G401 (cell line): ENCODE measurements around the gene MCM3. TPM values are rescaled to one million over a fixed set of nuclear protein-coding genes. Genes with fewer than 3 reads are reported as not detected.
A peak's percentile ranks its signal among the peaks of the same experiment; 100 is the strongest.

Source experiments
- DNase-seq: peaks from one replicate; pipeline ENCODE4 v3.0.0-alpha.2; 2015; ENCODE audit warnings: low spot score
- in situ Hi-C: cut with HindIII; loops from 2 replicates; pipeline ENCODE4 v1.10.0; 2016; ENCODE audit warnings: low sequenced_read_pairs, mixed read lengths
- total RNA-seq: library from RNA; depleted of rRNA; stranded (reverse); fragments of >200 nt; shearing (Covaris generic); gene quantifications from 2 replicates; pipeline ENCODE4 v1.2.3, GENCODE V29; 2014

The MCM3 gene
- total RNA-seq, 1 experiment from 2014 or later, result 392 TPM

DNA sequence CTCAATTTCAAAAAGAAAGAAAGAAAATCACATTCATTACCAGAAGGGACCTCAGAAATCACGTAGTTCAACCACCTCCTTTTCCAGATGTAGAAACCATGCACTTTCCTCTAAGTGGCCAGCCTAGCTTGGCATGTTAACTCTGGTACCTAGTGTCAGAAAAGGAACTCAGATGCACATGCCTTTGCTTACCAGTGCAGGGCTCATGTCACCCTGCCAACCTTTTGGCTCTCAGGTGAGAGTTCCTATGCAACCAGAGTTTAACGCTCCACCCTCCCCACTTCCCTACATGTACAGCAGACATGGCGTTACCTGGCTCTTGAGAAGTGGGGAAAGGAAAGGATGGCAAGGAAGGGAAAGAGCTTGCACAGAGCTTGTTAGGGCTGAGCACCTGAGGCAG lies 23.9 kb downstream of the MCM3 start:
- in situ Hi-C loops, result no loop called here

DNA sequence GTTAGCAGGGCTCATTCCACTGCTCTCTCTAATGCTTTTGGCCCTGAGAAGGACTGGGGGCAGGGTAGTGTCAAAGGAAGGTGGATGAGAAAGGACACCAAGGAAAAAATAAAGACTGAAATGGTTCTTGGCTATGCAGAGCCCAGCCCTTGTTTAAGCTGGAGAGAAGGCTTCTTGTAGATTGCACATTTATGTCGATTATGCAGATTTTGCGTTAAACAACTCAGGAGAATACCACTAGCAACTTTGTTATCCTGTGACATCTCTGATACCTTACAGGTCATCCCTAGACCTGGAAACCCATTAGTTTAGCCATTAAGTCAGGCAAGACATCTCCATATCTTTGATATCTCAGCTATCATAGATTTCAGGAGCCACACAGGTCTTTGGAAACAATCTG lies 29.1 kb downstream of the MCM3 start:
- in situ Hi-C loops, result no loop called here
- no peak for DNase-seq

More for the DNA sequence above, 23.9 kb downstream of the MCM3 start:
- no peak for DNase-seq

DNA sequence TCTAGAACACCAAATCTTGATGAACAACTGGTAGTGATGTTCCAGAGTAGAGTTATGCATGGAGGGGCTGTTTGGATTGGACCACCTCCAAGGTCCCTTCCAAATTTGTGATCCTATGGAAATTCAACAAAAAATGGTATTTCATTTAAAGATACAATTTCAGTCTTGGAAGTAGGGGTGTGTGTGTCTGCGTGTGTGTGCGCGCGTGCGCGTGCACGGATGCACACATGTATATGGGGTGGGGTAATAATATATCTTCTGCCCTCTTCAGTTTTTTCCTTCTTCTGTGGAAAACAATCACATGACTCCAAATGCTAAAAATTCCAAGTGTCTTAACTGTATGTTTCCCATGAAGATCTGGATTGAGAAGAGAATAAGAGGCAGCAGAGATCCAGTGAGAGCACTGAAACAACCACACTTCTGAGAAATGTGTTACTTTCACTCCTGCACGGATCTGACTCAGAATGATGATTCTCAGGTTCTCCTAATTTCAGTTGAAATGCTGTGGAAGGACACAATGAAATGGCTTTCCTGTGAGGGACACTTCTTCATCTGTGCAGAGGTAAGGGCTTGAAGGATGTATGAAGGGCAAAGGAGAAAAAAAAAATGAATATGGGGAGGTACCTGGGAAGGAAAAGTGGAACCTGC lies 29.7 kb downstream of the MCM3 start:
- in situ Hi-C loops, result no loop called here
- DNase-seq, result no peak

DNA sequence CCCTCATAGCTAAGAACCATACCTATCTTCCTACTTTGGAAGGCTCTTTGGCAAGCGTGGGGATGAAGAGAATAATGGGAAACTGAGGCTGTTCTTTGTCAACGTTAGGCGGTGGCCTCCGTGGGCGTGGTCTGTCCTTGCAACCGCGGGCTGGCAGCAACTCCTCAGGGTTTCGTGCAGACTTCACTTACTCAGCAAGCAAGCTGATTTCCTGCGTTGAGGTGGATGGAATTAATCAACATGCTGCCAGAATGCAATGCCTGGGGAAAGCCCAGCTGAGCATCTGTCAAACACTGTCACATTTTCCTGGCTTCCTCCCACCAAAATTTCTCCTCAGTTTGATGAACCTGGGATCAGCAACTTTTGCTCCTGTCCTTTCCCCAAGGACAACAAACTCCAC lies 31.0 kb downstream of the MCM3 start:
- DNase-seq, result no peak
- in situ Hi-C loops, result no loop called here

DNA sequence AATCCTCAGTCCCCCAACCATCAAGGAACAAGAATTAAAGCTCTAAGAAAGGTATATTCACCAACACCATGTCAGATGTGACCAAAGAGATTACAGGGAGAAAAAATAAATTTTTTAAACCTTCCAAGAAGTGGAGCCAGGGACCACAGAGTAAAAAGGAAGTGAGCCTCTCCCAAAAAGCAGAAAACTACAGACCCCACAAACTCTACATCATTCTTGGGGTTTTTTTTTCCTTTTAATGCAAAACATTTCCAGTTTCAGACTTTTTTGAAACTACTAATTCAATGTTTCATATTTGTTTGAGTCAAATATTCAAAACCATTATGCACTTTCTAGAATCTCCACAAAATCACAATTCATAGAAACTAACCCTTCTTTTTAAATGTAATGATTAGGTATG lies 33.4 kb downstream of the MCM3 start:
- in situ Hi-C loops, result no loop called here
- no peak for DNase-seq

DNA sequence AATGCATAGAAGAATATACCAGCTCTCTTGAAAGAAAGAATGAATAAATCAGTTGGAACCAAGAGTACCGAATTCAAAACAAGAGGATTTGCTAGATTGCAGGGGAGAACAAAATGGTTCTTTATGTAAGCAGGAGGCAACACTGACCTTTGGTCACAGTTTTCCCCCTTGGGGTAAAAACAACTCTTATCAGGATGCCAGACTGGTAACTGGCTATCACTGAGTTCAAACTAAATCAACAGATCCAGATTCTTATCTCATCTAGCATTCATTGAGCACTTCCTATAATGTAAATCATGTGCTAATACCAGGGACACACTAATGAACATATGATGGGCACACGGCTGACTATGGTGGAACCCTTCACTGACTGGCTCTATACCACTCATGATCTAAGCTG lies 35.5 kb downstream of the MCM3 start:
- in situ Hi-C loops, result no loop called here
- DNase-seq, result no peak

DNA sequence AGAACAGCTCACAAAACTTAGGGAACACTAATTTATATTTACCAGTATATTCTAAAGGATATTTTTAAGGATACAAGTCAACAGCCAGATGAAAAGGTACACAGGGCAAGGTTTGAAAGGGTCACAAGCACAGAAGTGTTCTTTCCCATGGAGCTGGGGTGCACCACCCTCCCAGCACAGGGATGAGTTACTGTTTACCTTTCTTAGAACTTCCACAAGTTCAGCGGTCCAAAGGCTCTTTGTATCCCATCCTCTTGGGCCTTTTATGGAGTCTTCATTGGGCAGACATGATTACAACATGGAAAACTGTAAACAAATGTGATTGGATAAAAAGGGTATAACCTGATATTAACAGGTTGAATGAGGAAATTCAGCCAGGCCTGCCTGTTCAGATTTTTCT lies 39.1 kb downstream of the MCM3 start:
- in situ Hi-C loops, result no loop called here

DNA sequence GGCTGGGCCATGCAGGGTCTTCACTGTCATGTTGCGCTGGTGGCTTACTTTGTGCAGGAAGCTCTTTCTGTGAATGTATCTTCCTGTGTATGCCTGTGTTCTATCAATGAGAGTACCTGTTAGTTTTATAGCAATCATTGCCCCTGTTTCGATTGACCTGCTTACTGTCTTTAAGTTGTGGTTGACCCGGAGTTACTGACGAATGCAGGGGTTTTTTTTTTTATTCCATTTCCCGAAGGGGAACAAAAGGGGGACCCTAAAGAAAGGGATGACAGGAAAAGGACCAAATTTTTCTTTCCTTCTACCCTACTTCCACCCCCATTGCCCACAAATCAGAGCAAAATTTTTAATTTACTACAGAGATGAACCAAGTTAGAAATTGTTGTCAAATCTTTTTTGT lies 40.1 kb downstream of the MCM3 start, which contains the start of gene IL17F:
Gene IL17F (minus strand): TSS at position 101 of the 400 bp plus-strand sequence. CDS start 71 bp downstream, at position 30.
- in situ Hi-C loops, result no loop called here
- DNase-seq, result no peak

More for the DNA sequence above, 39.1 kb downstream of the MCM3 start:
- DNase-seq, result no peak

DNA sequence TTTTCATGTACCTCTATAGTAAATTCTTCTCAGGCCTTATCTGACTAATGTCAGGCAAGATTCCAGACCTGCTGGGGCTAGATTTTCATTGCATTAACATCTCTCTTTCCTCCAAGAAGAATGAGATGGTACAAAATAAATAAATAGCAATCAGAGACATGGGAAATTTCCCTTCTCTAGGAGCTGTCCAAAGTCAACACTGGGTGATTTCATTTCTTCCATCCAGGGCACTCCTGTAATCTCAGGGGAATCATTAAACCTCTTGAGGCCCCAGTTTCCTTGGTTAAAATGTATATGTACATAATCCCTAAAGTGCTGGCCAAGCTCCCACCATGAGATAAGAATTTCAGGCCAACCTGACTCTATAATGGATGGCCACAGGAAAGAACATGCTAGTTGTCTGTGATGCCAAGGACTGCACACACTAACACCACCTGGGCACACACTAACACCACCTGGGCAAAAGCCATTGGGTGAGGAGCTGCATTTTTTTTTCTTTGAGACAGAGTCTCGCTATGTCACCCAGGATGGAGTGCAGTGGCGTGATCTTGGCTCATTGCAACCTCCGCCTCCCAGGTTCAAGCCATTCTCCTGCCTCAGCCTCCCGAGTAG lies 41.2 kb downstream of the MCM3 start:
- DNase-seq, result no peak
- in situ Hi-C loops, result no loop called here

DNA sequence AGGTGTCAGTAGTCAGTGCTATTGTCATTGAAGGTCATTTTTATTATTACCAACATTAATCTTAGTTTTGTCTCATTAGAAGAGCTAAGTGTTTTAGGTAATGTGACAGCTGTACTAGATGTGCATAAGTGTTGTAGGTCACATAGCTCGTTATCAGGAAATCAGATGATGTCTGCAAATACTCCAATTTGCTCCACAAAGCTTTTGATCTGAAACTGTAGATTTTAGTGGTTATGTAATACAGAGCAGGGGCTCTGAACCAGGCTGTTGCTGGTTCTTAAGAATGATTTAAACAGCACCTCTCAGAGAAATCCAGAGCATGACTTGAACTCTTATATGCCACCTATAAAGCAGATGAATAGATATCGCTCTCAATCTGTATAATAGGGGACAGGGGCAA lies 42.7 kb downstream of the MCM3 start:
- in situ Hi-C loops, result no loop called here
- DNase-seq, result no peak

DNA sequence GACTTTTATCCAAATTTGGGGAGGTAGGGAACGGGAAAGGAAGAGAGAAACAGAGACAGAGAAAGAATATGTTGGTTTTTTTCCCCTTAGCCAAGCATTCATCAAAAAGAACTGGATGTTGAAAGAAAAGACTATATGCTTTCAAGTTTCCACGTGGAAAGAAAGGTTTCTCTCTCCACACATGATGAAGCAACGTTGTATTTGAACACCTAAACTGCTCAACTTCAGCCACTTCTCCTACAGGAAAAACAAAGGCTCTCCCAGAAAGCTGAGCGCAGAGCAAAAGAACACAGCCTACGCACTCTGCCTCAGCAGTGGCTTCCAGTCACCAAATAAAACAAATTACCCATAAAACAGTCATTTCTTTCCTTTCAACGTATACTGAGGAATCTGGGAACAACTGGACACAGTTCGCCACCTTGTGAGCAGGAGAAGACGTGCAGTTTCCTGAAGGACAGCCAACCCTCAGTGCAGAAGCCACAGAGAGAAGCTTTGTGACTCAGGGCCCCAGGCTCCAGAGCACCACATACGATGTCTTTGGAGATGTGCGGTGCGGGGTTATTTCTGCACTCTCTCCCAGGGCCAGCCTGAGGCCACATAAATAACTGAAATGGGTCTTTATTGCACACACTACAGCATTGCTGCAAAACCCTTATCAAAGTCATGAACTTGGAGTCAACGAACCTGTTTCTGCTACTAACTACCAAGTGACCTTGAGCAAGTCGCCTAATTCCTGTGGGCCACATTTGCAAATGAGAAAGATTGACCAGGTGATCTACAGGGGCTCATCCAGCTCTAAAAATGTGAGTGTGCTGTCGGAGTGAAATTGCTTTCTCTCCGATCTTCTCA lies 50.3 kb downstream of the MCM3 start:
- DNase-seq, result peak; percentile 12
- in situ Hi-C loops, result no loop called here

DNA sequence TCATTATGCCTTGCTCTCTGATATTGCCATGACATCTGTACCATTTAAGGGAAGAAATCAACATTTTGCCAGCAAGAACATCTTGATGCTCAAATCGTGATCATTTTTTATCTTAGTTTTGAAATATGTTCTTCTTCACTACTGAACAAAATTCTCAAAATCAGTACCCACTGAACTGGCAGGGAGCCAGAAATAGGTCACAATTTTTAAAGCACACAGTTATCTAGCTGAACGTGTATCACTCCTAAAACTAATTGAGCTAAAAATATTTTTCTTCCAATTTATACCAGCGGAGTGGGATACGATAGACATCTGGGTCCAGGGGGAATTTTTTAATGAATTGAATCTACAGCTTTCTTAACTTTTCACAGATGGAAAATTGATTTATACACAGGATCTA lies 51.5 kb downstream of the MCM3 start:
- in situ Hi-C loops, result no loop called here

DNA sequence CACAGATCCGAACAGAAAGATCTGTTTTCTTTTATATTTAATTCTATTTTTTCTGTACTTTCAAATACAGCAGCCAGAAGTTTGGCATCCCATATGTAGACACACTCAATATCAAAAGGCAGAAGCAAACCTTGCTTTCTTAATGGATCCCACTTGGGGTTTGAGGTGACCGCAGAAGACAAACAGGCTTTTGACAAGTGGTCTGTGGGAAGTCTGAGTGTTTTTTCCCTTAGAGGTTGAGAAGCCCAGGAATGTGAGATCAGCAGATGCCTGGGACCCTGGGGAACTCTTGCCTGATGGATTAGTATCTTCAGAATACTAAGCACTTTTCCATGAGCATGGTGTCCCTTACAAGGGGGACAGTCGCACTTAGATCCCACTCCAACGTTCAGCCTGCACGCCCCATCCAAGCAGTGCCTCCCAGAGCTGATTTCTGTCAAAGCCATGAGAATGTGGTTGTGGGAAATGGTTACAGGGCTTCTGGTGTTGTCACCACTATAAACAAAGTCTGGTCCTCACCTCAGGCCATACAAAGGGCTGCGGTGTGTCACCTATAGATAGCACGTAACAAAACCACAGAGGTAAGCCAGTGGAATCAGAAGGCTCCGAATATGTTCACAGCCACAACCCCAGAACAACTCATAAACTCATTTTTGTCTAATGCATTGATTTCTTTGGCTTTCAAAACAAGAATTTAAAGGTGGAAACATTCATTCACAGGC lies 53.0 kb downstream of the MCM3 start:
- no peak for DNase-seq
- in situ Hi-C loops, result no loop called here

More for the DNA sequence above, 51.5 kb downstream of the MCM3 start:
- DNase-seq, result no peak

DNA sequence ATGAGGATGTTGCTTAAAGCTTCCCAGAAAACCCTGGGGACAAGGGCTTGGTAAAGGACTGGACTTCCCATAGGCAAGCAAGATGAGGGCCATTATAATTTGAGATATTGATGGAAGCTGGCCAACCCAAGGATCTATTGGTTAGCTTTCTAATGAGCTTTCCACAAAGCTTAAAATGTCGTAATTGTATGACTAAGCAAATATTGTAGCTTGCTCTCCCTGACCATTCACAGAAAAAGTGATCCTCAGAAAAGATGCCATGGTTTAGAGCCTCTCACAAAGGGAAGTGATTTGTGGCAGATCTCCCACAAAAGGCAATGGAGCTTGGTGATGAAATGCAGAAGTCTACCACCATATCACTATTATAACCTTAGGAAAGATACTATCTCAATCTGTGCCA lies 53.9 kb downstream of the MCM3 start:
- no peak for DNase-seq
- in situ Hi-C loops, result no loop called here

DNA sequence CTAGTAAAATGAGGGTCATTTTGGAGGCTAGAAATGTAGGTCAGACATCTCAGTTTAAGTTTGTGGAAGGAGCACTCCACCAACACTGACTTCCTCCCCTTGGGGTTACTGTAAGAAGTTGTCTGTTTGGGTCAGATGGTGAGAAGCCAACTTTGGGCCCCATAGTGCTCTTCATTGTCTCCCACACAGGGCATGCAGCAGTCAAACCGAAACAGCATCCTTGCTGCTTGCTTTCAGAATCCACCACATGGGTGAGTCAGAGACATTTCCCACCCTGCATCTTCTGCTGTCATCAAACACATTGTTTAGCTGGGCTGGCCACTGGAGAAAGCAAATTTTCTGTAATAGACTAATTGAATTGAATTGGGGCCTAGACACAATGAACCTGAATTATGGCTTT lies 57.0 kb downstream of the MCM3 start:
- in situ Hi-C loops, result no loop called here

DNA sequence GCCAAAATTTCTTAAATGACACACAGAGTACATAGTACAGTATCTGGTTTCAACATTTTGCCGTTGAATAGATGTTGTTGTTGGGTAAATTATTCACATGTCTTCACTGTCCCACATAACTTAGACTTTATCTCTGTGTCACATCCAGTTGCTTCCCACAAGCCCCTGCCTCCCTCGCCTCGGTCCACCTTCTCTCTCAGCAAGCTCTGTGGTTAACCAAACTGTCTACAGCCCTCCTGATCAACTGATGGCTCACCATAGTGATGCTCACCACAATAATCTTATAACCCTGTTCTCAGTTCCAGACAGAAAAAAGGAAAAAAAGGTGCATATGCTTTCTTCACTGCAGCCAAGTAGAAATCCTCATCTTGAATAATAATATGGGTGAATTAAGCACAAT lies 63.2 kb downstream of the MCM3 start:
- DNase-seq, result no peak
- in situ Hi-C loops, result no loop called here

More for the DNA sequence above, 57.0 kb downstream of the MCM3 start:
- no peak for DNase-seq

DNA sequence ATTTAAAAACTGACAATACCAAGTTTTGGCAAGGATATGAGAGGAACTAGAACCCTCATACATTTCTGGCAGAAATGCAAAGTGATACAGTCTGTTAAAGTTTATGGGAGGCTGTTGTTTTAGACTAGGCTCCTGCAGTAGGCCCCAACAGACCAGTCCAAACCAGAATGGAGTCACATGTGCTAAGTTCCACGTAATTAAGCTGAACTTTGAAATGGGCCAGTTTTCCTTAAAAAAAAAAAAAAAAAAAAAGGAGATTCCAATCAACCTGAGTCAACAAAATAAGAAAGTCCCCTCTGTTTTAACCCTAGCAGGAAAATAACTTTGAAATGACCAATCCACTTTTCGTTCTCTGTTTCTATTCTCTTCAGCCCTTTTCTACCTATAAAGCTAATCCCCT lies 66.8 kb downstream of the MCM3 start:
- DNase-seq, result no peak
- in situ Hi-C loops, result no loop called here

DNA sequence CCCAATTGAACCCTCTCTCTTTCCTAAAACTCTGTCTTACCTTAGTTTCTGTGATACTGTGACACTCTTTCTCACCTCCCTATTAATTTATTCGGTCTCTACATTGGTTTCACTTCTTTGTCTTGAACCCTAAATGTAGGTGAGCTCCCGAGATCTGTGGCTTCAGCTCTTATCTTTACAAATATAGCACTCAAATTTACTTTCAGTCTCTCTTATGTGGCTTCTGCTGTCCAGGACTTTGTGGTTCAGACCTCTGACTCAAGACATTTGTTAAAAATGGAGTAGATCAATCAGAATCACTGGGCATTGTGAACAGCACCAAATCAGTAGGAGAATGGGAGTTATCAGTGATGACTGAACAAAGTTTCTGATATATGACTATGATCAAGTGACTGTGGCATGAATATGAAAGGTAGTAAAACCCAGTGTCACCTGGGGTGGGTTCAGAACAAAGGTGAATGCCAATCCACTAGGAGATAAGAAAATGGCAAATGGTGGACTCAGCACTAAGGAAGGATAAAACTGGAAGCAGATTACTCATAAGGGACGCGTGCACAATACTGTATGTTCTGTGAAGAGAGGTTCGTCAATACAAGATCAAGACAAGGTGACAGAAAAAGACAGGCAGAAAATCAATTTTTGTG lies 67.5 kb downstream of the MCM3 start:
- DNase-seq, result no peak
- in situ Hi-C loops, result no loop called here

DNA sequence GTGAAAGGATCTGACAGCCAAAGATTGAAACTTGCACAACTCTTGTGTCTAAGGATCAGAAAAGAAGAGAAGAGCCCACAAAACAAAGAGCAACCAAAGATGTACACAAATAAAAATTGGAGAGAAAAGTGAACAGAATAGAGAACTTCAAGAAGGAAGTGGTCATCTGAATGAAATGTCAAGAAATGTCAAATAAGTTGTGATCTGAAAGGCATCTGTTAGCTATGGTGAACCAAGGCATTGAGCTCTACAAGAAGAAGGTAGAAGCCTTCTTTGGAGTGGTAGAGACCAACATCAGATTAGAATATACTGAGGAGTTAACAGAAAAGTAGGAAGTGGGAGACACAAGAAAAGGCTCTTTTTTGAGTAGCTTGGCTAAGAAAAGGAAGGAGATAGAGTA lies 68.8 kb downstream of the MCM3 start:
- in situ Hi-C loops, result no loop called here
- no peak for DNase-seq
